ENCODE results near the gene POFUT2. TPM values are rescaled to one million over a fixed set of nuclear protein-coding genes. Genes with fewer than 3 reads are reported as not detected.
A peak's percentile ranks its signal among the peaks of the same experiment; 100 is the strongest.
"Not testable (repeated sequence)": the region's sequence is repeated elsewhere in the genome, so short reads cannot be mapped to it uniquely, and the experiment has no call there.

POFUT2 gene
- total RNA-seq, 1 donor from 2014 or later: 42.7 TPM

GRCh38 chr21:45310459-45310858 is 22.8 kb upstream of the POFUT2 start:
- DNase-seq (ENCODE audit: low spot score): no peak

DNA sequence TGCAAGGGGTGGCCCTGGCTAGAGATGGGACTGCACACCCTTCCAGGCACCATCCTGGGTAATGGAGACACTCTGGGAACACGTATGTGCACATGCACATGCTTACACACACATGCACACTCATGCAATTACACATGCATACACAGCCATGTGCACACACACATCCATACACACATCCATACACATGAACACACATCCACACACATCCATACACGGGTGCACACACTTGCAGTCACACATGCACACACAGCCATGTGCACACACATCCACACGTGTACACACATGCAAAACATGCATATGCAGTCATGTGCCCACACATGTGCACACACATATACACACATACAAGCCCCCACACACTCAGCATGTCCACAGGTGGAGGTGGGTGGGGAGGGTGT is 22.3 kb upstream of the POFUT2 start:
- no peak for DNase-seq (ENCODE audit: low spot score)

GRCh38 chr21:45309069-45309986 is 21.6 kb upstream of the POFUT2 start:
- peak; percentile 58 for DNase-seq (ENCODE audit: low spot score)

DNA sequence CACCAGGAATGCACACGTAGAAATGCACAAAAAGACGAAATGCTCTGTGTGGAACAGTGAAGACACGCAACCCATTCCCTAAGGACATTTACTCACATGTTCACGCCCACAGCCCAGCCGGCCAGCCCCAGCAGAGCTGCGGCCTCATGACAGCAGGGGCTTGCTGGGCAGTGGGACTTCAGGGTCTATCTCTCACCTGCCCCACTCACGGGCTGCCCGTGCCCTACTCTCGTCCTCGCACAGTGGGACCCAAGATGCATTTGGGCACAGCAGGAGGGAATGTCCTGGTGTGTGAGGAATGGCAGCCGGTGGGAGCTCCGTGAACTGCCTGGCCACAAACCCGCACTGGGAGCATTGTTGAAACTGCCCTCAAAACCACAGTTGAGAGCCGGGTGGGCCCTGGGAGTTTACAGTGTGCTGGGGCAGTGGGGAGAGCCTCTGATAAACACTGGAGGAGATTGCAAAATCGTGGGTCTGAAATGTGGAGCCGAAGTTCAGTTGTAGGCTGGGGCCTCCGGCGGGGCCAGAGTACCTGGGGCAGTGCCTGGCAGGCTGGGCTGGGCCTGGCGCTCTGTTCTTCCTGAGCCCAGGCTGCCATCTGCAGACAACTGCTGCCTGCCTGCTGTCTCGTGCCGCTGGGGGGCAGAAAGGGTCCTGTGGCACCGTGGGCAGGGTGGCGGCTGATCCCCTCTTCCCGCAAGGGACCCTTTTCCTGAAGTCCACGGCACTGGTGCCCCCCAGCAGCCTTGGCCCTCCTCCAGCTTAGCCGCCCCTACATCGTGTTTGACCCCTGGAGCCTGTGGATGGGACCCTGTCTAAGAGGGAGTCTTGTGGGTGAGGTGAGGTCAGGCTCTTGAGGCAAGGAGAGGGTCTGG is 20.7 kb upstream of the POFUT2 start:
- DNase-seq (ENCODE audit: low spot score): no peak

DNA sequence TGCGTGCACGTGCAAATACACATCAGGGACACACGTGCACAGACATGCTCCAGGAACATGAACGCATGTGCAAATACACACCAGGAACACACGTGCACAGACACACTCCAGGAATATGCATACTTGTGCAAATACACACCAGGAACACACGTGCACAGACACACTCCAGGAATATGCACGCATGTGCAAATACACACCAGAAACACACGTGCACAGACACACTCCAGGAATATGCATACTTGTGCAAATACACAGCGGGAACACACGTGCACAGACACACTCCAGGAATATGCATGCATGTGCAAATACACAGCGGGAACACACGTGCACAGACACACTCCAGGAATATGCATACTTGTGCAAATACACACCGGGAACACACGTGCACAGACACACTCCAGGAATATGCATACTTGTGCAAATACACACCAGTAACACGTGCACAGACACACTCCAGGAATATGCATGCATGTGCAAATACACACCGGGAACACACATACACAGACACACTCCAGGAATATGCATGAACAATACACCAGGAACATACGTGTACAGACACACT is 20.0 kb upstream of the POFUT2 start:
- not testable (repeated sequence) for DNase-seq (ENCODE audit: low spot score)

- peak; percentile 74 for DNase-seq (ENCODE audit: low spot score)
These were observed 19.3 kb upstream of the POFUT2 start for GRCh38 chr21:45306832-45307571.

DNA sequence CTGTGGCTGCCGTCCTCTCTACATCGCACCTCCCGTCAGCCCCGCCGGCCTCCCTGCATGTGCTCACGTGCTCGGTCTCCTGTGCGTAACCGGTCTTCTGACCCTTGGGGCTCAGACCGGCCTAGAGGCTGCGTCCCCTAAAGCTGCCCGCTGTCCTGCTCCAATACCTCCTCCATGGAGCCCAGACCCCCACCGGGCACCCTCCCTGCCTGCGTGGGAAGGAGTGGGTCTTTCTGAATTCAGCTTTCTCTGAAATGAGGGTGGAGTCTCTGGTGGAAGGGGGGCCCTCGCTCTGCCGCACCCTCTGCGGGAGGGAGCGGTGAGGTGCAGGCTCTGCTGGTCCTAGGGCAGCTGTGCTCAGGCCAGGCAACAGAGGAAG is 18.7 kb upstream of the POFUT2 start:
- DNase-seq (ENCODE audit: low spot score): no peak

DNA sequence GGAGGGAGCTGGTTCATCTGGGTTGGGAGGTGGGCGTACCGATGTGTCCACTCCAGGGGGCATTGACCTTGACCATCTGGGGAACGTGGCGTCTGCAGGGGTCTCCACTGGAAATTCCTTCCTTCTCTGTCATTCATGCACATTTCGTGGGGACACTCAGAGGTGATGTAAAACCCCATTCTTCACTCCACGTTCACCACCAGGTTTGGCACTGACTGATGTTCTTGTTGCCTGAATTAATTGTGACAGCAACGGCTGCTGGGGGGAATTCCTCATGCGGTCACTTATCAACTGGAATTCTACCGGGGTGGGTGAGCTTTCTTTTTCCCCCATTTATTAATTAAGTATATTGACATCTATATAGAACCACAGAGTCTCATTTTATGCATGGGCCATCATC is 18.1 kb upstream of the POFUT2 start:
- DNase-seq (ENCODE audit: low spot score): no peak

- no peak for DNase-seq (ENCODE audit: low spot score)
These were observed 17.2 kb upstream of the POFUT2 start for GRCh38 chr21:45304945-45305344.

- DNase-seq (ENCODE audit: low spot score): no peak
These were observed 16.8 kb upstream of the POFUT2 start for GRCh38 chr21:45304476-45304830.

DNA sequence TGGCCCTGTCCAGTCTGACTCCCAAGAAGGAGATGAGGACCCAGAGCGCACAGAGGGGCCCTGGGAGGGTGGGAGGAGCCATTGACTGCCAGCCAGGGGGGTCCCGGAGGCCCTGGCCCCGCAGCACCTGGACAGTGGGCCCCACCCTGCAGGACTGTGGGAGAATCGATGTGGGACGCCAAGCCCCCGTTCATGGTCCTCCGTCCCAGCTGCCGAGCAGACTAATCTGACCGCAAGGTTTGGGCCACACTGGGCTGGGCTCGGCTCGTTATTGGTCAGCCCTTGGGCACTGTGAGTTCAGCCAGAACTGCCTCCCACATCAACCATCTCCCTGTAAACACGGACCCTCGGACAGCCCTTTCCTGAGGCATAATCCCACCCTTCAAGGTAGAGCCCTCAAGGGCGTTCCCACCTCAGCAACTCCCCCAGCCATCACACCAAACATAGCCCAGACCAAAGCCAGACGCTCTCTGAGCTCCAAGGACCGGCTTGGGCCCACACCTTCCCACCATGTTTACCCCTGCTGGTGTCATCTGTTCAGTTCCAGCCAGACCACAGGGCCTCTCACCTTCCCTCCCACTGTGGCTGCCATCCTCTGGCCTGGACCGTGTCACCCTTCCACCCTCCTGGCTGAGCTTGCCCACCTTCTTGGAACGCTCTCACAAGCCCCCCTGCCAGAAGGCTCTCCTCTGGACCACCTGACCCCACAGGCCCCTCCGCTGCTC is 16.2 kb upstream of the POFUT2 start:
- DNase-seq (ENCODE audit: low spot score): no peak

- DNase-seq (ENCODE audit: low spot score): no peak
These were observed 15.5 kb upstream of the POFUT2 start for GRCh38 chr21:45303091-45303615.

- peak; percentile 67 for DNase-seq (ENCODE audit: low spot score)
These were observed 14.7 kb upstream of the POFUT2 start for GRCh38 chr21:45302082-45303061.

GRCh38 chr21:45301521-45302081 is 13.9 kb upstream of the POFUT2 start:
- no peak for DNase-seq (ENCODE audit: low spot score)

DNA sequence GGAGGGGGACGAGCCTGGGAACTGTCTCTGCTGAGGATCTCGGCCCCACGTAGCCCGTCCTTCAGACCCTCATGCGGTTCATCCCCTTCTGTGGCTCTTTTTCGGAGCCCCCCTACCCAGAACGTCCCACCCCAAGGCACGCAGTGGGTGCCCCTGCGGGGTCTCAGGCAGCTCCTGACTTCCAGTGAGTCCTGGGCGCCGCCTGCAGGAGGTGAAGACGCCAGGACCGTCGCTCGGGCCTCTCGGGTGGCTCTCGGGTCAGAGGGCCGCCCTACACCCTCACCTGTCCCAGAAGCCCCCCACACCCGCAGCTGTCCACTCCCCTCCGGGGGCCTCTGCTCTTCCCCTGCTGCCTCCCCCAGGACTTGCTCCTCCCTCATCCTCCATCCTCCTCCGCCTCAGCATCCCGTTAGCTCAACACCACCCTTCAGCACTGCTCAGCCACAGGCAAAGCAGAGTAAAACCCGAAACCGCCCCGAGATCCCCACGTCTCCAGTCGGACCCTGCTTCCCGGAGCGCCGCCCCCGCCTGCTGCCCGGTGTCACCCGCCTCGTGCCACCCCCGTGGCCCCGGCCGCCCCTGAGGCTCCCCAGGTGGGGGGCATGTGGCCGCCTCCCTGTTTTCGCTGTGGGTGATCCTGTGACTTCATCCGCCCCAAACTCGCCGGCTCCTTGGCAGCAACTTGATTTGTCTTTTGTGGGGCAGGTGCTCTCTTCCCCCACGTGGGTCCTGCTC is 13.3 kb upstream of the POFUT2 start:
- DNase-seq (ENCODE audit: low spot score): no peak

DNA sequence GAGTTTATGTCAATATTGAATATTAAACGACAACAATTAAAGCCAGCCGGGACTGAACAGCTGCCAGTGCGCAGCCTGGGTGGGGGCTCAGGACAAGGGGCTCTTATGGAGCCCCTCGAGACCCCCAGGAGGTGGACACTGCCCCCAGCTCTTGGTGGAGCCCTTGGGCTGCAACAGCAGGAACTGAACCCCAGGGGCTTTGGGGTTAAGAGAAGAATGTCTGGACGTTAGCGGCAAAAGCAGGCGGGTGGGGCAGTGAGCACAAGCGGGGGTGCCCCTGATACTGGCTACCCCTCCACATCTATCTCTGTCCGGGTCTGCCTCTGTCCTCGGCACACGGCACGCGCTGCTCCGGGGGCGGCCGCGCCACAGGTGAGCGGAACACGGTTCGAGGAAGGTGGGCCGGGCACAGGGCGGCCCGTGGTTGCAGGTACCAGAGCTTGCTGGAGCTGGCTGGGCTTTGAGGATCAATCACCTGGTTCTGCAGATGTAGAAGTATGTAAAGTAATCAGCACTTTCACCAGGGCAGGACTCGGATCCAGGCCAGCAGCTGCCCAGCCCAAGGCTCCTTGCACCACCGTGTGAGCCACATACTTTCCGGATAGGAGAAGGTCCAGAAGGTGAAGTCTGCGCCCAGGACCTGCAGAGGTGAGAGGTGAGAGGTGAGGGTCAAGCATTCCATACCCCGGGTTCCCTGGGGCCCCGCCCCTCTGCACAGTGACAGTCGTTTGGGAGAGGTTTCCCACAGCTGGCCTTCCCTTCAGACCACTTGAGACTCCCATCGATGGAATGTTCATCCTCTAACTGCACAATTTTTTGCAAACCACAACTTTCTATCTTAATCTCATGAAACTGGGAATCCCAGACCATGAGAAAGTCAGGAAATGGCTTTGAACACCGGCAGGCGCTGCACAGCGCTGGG is 12.4 kb upstream of the POFUT2 start:
- no peak for DNase-seq (ENCODE audit: low spot score)

All from mucosa of gallbladder (tissue), 1 donor.